Tibial nerve (tissue), 3 donors: ENCODE data around the gene MAGI2.

ENCODE experiments used
- CTCF ChIP-seq, 5 experiments: fragments of 200-600 bp in 3 of 5; fragments of 450-650 bp in 2 of 5; sonication (generic) in 3 of 5; IDR thresholded peaks; one replicate each; pipeline ENCODE4 v1.5.1; 2016 to 2019; ENCODE audit warnings: antibody characterized with exemption in 5 of 5, mild to moderate bottlenecking in 3 of 5, moderate library complexity in 2 of 5
- POLR2A ChIP-seq, 2 donors: fragments of 450-650 bp; IDR thresholded peaks; one replicate each; pipeline ENCODE4 v1.6.1; 2017; ENCODE audit warnings: antibody characterized with exemption in 2 of 2, mild to moderate bottlenecking in 2 of 2, moderate library complexity in 2 of 2

DNA sequence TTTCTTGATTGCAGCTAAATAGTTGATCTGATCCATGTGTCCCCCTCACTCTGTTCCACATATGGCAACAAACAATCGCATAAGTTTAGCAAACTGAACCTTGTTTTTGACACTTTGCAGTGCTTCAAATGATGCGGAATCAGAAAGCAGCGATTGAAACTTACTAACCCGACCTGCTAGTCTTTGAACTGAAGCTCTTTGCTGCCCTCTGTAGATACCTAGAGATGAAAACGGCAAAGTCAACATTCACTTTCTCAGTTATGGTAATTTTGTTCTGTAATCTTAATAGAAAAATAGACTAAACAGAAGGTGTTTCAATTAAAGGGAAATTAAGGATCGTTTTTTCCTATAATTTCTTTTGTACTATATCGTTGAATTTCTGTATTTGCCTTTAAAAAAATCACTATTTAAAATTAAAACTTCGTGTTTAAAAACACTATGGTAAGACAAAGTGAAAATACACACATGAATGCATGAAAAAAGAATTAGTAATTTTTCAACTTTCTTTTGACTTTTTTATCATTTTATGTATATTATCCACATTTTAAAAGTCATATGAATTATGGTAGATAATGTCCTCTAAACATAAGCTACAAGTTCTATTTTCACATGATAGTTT, 276.5 kb downstream of the MAGI2 start:
- peak; percentile 19 to 60 (median 44) for TF ChIP-seq CTCF (IDR thresholded peaks at IDR 0.05)
- no peak for TF ChIP-seq POLR2A (IDR thresholded peaks at IDR 0.05)
